Activated CD8-positive, alpha-beta memory T cell treated with anti-CD3 and anti-CD28 coated beads, Interleukin-2, amount 50 U/mL, for 24 hours (primary cell): ENCODE data around the gene NAP1L1.

Experiments used
- DNase-seq: peaks from one replicate; pipeline ENCODE4 v3.0.0-alpha.2; 2020; ENCODE audit errors: extremely low read depth

The NAP1L1 gene

GRCh38 chr12:76084863-76085519, 506 bp upstream of the NAP1L1 start:
- DNase-seq, result no peak

- no peak for DNase-seq
Observed at GRCh38 chr12:76083246-76083903, 1.1 kb downstream of the NAP1L1 start.

- DNase-seq, result no peak
Observed at GRCh38 chr12:76081909-76082308, 2.6 kb downstream of the NAP1L1 start.

- no peak for DNase-seq
Observed at GRCh38 chr12:76080729-76081415, 3.6 kb downstream of the NAP1L1 start.

GRCh38 chr12:76080017-76080728, 4.3 kb downstream of the NAP1L1 start:
- no peak for DNase-seq

- DNase-seq, result no peak
Observed at GRCh38 chr12:76078748-76079147, 5.7 kb downstream of the NAP1L1 start.

- no peak for DNase-seq
Observed at GRCh38 chr12:76075448-76075847, 9.0 kb downstream of the NAP1L1 start.

- DNase-seq, result no peak
Observed at GRCh38 chr12:76074701-76075336, 9.7 kb downstream of the NAP1L1 start.

GRCh38 chr12:76073561-76073960, 10.9 kb downstream of the NAP1L1 start:
- DNase-seq, result no peak

GRCh38 chr12:76072568-76072967, 11.9 kb downstream of the NAP1L1 start:
- no peak for DNase-seq

- DNase-seq, result no peak
Observed at GRCh38 chr12:76069339-76069738, 15.1 kb downstream of the NAP1L1 start.

GRCh38 chr12:76065917-76066316, 18.6 kb downstream of the NAP1L1 start:
- no peak for DNase-seq

- DNase-seq, result no peak
Observed at GRCh38 chr12:76064904-76065303, 19.6 kb downstream of the NAP1L1 start.

GRCh38 chr12:76060111-76060510, 24.4 kb downstream of the NAP1L1 start:
- DNase-seq, result no peak

GRCh38 chr12:76057326-76057725, 27.2 kb downstream of the NAP1L1 start:
- DNase-seq, result no peak

GRCh38 chr12:76055393-76055792, 29.1 kb downstream of the NAP1L1 start:
- no peak for DNase-seq

- no peak for DNase-seq
Observed at GRCh38 chr12:76049575-76050251, 34.8 kb downstream of the NAP1L1 start.

GRCh38 chr12:76047742-76048141, 36.7 kb downstream of the NAP1L1 start:
- DNase-seq, result no peak

- no peak for DNase-seq
Observed at GRCh38 chr12:76047060-76047459, 37.4 kb downstream of the NAP1L1 start.

- DNase-seq, result no peak
Observed at GRCh38 chr12:76043377-76043776, 41.1 kb downstream of the NAP1L1 start.

- DNase-seq, result no peak
Observed at GRCh38 chr12:76042147-76042546, 42.3 kb downstream of the NAP1L1 start.
